ENCODE data around the gene SLF2.
"Not testable (repeated sequence)": the region's sequence is repeated elsewhere in the genome, so short reads cannot be mapped to it uniquely, and the experiment has no call there.

Gene SLF2

DNA sequence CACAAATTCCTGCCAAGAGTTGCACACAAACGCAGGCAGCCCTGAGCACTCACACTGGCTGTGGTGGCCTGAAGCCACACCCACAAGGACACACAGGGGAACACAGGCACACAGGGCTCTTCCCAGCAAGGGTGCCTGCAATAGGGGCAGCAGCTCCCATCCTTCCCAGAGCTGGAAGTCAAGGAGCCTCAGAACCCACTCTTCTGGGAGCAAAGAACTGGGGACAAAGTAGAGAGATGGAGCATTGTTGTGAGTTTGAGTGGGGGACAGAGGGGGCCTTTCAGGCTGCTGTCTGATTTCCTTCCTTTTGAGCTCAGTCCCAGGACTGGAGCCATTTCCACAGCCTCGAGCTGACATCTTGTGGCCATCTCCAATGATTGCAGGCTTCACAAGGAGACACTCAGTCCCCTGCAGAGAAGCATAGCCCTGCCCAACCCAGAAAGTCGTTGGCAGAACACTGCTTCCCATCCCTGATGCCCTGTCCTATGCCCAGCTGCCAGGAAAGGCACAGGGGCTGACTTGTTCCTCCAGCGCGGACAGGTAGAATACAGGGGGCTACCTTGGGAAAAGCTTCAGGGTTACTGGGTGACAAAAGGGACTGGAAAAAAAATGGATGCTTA, 34.4 kb upstream of the SLF2 start:
- peak in 1 of 2 donors; percentile 6 for DNase-seq (ENCODE audit: low read depth in 2 of 2)

DNA sequence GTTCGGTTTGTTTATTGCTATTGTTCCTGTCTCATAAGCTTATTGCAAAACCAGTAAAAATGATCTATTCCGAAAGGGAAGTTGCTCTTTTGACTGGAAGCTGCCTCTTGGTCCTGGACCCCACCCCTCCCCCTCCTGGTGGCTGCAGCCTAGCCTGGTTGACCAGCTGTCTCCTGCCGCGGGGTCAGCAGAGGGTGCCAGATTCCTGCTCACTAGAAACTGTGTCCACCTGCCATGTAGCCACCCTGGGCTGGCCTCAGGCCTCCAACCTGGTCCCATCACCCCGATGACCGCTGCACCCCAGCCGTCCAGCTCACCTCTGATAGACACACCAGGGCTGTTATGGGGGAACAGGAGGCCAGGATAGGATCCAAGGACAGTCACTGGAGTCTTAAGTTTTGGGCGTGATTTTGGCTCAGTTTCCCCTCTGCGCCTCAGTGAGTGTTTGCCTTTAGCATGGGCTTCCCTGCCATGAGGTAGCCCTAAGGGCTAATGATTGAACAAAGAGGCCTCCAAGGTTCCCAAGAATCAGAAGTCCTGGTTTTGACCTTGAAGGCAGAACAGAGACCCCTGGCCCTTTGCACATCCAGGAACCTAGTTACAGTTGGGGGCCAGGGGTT, 32.9 kb upstream of the SLF2 start:
- DNase-seq (ENCODE audit: low read depth in 2 of 2): no peak

- DNase-seq (ENCODE audit: low read depth in 2 of 2): no peak
Observed at GRCh38 chr10:100881556-100882213, 31.1 kb upstream of the SLF2 start.

DNA sequence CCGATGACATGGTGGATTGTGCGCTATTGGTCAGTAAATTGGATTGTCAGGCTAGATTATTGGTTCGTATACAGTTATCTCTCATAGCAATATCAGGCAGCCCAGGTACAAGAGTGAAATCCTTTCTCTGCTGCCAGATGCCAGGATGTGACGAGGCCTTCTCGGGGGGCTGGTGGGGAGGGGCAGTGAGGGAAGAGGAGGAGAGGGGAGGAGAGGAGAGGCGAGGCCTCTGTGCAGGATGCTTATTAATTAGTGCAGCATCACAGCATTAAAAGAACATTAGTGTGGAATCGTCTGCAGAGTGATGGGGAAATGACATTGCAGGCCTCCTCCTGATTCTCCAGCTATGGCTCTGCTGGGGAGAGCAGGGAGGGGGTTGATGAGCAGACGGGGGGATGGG, 30.5 kb upstream of the SLF2 start:
- DNase-seq (ENCODE audit: low read depth in 2 of 2): no peak

- no peak for DNase-seq (ENCODE audit: low read depth in 2 of 2)
Observed at GRCh38 chr10:100882671-100883311, 30.0 kb upstream of the SLF2 start.

- no peak for DNase-seq (ENCODE audit: low read depth in 2 of 2)
Observed at GRCh38 chr10:100883312-100883821, 29.4 kb upstream of the SLF2 start.

DNA sequence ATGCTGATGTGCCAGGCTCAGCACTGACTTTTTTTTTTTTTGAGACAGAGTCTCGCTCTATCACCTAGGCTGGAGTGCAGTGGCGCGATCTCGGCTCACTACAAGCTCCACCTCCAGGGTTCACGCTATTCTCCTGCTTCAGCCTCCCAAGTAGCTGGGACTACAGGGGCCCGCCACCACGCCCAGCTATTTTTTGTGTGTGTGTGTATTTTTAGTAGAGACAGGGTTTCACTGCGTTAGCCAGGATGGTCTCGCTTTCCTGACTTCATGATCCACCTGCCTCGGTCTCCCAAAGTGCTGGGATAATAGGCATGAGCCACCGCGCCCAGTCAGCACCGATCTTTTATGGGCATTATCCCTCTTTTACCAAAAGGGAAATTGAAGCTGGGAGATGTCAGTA, 27.2 kb upstream of the SLF2 start:
- DNase-seq (ENCODE audit: low read depth in 2 of 2): not testable (repeated sequence)

DNA sequence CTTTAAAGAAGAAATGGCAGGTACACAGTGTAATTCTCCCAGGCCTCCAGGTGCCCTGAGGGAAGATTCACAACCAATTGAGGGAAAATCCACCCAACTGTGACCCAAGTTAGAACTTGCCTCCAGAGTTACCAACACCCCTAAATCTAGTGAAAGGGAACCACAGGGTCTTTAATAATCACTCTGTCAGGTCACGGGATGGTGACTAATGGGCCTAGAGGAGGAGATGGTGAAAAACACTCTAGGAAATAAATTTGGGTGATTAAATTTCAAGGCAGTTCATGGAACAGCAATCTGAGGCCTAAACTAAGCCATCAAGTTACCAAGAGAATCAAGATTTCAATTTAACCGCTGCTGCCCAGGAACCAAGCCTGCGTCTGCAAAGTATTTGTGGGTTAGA, 26.7 kb upstream of the SLF2 start:
- DNase-seq (ENCODE audit: low read depth in 2 of 2): no peak

GRCh38 chr10:100886521-100886920, 26.2 kb upstream of the SLF2 start:
- no peak for DNase-seq (ENCODE audit: low read depth in 2 of 2)

DNA sequence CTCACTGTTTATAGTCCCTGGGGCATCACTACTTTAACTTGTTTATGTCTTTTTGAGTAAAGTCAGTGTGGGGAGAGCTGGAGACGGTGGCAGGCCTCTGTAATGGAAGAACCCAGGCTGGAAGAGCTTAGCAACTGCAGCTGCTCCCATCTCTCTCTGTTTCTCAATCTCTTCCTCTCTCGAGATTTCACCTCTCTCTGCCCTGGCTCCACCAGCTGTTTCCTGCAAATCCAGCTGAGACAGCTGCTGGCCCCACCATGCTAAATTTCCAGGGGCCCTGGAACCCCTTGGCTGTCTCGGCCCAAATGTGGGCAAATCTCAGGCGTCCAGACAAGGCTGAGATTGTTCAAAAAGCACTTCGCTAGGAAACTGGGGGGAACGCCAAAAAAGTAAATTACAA, 25.8 kb upstream of the SLF2 start:
- no peak for DNase-seq (ENCODE audit: low read depth in 2 of 2)

DNA sequence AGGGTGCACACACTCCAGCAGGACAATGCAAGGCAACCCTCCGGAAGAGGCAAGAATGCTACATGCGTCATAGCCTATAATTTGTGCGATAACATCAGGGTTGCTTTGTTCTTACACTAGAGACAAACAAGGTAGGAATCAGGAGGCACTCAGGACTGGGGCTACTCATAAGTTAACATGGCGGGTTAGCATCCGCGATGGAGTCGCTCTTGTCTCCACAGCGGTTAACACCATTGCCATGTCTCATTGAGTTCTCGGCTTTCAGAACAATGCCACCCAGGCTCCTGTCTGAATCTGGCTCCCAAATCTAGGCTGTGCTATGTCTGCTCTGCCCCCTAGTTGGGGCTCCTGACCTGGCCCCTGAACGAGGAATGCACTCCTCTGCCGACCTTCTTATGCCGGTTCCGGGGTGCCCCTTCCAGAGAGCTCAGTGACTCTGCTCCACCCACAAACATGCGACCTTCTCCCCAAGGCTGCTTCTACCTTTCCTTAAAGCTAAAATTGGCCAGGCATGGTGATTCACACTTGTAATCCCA, 24.9 kb upstream of the SLF2 start:
- DNase-seq (ENCODE audit: low read depth in 2 of 2): no peak

DNA sequence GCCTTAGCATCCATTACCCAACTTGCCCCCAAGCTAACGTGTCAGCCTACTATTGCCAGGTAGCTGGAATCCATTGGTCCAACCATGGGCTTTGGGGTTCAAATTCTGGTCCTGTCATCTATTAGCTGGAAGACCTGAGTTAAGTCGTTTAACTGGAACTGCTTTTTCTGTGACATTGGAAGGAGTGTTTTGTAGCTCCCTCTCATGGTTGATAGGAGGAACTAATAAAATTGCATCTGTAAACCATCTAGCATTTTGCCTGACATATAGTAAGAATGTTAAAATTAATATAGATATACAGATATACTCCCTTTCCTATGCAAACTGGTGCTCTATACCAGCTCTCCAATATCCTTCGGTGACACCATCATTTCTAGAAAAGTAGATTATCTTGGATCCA, 23.8 kb upstream of the SLF2 start:
- DNase-seq (ENCODE audit: low read depth in 2 of 2): no peak

DNA sequence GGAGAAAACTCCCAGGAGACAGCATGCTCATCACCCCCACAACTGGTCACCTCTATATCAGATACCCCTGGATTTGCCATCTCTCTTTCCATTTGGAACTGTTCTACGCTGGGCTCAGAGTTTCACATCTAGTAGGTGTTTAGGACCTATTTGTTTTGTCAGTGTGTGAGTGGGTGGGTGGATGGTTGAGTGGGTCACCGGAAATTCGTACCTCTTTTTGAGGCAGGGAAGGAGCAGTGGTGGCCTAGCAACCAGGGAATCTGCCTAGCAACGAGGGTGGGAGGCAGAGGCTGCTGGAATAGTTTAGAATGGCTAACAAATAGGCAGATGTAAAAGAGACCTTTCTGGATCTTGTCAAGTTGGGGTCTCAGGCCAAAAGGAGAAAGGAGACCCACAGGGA, 23.2 kb upstream of the SLF2 start:
- no peak for DNase-seq (ENCODE audit: low read depth in 2 of 2)

DNA sequence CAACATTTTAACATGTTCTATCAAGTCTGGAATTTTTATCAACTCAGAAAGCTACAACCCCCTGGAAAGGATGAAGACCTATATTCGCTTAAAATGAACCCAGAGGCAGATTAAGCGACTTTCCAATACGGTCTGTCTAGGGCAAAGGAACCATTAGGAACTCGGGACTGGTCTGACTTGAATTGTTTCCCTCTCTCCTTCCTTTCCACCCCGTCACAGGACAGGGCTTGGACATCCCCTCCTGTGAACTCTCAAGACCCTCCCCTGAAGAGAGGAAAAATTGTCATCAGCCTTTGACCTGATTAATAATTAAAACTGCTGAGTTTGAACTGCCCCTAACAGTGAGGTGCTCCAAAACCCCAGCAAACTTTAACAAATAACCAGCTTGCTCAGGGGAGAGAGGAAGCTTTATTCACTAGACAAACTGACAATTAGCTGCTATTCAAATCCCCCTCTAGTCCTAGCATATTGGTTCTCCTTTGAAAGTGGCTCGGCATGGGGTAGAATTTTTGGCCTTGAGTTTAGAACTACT, 22.6 kb upstream of the SLF2 start:
- no peak for DNase-seq (ENCODE audit: low read depth in 2 of 2)

GRCh38 chr10:100890673-100891317, 22.0 kb upstream of the SLF2 start:
- DNase-seq (ENCODE audit: low read depth in 2 of 2): no peak

DNA sequence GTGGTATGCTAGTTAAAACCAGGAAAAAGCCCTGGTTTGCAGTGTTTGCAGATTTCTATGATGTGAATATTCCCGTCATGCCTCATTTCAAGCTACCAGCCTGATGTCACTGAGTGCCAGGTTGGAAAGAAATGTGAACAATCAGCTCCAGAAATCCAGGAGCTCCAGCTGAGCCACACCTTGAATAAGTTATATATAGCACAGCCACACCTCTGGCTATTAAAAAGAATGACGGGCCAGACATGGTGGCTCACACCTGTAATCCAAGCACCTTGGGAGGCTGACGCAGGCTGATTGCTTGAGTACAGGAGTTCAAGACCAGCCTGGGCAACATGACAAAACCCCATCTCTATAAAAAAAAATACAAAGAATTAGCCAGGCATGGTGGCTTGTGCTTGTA, 18.7 kb upstream of the SLF2 start:
- DNase-seq (ENCODE audit: low read depth in 2 of 2): no peak

DNA sequence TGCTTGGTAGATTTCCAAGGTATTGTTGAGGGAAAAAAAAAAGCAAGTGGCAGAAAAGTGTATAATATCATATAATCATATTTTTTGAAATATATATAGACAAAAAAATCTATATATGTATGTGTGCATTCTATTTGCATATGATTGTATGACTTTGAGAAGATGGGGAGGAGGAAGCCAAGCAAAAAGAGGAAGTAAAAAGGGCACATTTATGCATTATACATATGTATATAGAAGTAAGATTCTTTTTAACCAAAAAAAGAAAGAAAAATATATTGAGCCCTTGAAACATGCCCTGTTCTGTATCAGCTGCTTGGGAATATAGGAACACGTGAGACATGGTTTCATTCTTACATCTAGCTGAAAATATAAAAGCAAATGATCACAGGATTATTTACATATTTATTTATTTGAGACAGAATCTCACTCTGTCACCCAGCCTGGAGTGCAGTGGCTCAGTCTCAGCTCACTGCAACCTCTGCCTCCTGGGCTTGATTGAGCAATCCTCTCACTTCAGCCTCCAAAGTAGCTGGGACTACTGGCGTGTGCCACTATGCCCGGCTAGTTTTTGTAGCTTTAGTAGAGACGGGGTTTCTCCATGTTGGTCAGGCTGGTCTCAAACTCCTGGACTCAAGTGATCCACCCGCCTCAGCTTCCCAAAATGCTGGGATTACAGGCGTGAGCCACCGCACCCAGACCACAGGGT, 18.0 kb upstream of the SLF2 start:
- DNase-seq (ENCODE audit: low read depth in 2 of 2): no peak

- no peak for DNase-seq (ENCODE audit: low read depth in 2 of 2)
Observed at GRCh38 chr10:100895346-100895745, 17.4 kb upstream of the SLF2 start.

- DNase-seq (ENCODE audit: low read depth in 2 of 2): no peak
Observed at GRCh38 chr10:100895896-100896295, 16.9 kb upstream of the SLF2 start.

DNA sequence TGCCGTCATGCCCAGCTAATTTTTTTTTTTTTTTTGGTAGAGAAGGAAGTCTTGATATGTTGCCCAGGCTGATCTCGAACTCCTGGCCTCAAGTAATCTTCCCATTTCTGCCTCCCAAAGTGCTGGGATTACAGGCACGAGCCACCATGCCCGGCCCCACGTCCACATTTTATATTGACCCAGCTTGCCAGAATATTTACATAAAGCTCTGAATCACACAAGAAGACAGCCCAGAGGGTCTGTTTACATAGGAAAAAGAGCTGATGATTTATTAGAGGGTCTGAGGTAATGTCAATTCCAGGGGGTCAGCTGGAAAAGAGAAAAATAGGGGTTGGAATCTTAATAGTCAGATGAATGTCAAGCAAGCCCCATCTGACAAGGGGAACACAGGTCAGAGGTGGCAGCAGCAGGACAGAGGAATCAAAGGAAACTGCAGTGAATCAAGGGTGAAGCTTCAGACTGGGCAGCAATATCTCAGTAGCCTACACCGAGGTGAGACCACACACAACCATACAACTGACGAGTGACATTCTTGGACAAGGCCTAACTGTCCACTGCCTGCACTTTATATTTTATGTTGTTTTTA, 15.8 kb upstream of the SLF2 start:
- DNase-seq (ENCODE audit: low read depth in 2 of 2): no peak

GRCh38 chr10:100897976-100898375, 14.8 kb upstream of the SLF2 start:
- DNase-seq (ENCODE audit: low read depth in 2 of 2): no peak
